Omental fat pad (tissue), 4 donors: ENCODE data around the gene C13orf42. TPM values are rescaled to one million over a fixed set of nuclear protein-coding genes. Genes with fewer than 3 reads are reported as not detected.

Experiments
- ATAC-seq: fragments of 150-250 bp; one replicate; pipeline ENCODE4 v1.9.1; 2016; ENCODE audit warnings: mild to moderate bottlenecking, moderate library complexity; ENCODE audit not compliant: low FRiP score
- DNase-seq: peaks from one replicate; pipeline ENCODE4 v3.0.0-alpha.2; 2019; ENCODE audit warnings: low spot score
- CTCF ChIP-seq, 3 donors: fragments of 450-650 bp; IDR thresholded peaks; one replicate each; pipeline ENCODE4 v1.5.1; 2016 to 2017; ENCODE audit warnings: antibody characterized with exemption in 3 of 3, mild to moderate bottlenecking in 3 of 3, moderate library complexity in 2 of 3
- total RNA-seq, 4 donors: library from RNA; depleted of rRNA; stranded (reverse); fragments of >200 nt; gene quantifications; one replicate each; pipeline ENCODE4 v1.1.0, GENCODE V29; 2016

The C13orf42 gene
- total RNA-seq, 4 donors from 2014 or later, result not detected

GRCh38 chr13:51057906-51058305 lies 53.2 kb downstream of the C13orf42 start:
- DNase-seq (no peak), ATAC-seq (no peak)
- no peak for TF ChIP-seq CTCF (IDR thresholded peaks at IDR 0.05)

- no peak for TF ChIP-seq CTCF (IDR thresholded peaks at IDR 0.05)
- DNase-seq (no peak), ATAC-seq (no peak)
Observed at GRCh38 chr13:51057001-51057400, 54.1 kb downstream of the C13orf42 start.

DNA sequence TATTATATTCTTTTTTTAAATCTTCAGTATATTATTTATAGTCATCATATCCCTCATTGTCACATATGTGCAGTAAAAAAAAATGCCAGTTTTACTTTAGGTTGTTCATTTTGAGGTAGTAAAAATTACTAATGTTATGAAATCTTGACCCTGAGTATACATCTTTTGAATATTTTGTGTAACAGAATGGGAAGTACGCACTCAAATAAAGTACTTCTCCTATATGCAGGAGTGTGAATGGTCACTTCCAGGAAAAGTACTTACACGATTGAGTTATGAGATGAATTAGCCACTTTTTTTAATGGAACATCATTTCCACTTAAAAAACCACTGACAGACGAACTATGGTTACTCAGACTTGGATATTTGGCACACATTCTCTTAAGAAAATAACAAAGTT lies 58.5 kb downstream of the C13orf42 start:
- ATAC-seq (no peak), DNase-seq (no peak)
- TF ChIP-seq CTCF (IDR thresholded peaks at IDR 0.05), result no peak

- ATAC-seq (no peak), DNase-seq (no peak)
- no peak for TF ChIP-seq CTCF (IDR thresholded peaks at IDR 0.05)
Observed at GRCh38 chr13:51050021-51050830, 60.8 kb downstream of the C13orf42 start.

DNA sequence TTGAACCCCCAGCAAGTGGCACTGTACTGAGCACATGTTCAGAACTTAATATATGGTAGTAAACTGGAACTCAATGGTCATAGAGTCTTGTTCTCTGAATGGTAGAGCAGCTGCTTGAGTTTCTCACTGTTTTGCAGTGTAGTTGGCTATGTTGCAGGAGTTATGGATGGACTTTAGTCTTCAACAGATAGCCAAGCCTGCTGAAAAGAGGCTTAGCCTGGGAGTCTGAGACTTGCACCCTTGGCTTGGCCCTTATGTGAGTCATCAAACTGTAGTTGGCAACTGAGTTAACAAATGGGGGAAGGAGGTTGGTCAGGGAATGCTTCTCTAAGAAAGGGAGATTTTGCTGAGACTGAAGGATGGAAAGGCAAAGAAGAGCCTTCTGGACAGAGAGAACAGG lies 62.5 kb downstream of the C13orf42 start:
- ATAC-seq (no peak), DNase-seq (no peak)
- no peak for TF ChIP-seq CTCF (IDR thresholded peaks at IDR 0.05)

GRCh38 chr13:51048166-51048461 lies 63.0 kb downstream of the C13orf42 start:
- TF ChIP-seq CTCF (IDR thresholded peaks at IDR 0.05), result no peak
- DNase-seq, result no peak

GRCh38 chr13:51047434-51048165 lies 63.5 kb downstream of the C13orf42 start:
- DNase-seq, result no peak
- no peak for ATAC-seq
- no peak for TF ChIP-seq CTCF (IDR thresholded peaks at IDR 0.05)

More at GRCh38 chr13:51048166-51048461, 63.0 kb downstream of the C13orf42 start:
- ATAC-seq, result no peak
